Neuronal stem cell (in vitro differentiated cells): ENCODE results near the gene CMBL.
"Not testable (repeated sequence)": the region's sequence is repeated elsewhere in the genome, so short reads cannot be mapped to it uniquely, and the experiment has no call there.

Experiments used
- DNase-seq: peaks from one replicate; pipeline ENCODE4 v3.0.0-alpha.2; 2013; ENCODE audit warnings: low spot score
- H2AFZ ChIP-seq: one replicate; pipeline ENCODE4 v1.6.1; 2013; ENCODE audit warnings: mild to moderate bottlenecking, low read length, inconsistent platforms
- H2AK5ac ChIP-seq: 2 replicates; pipeline ENCODE4 v1.6.1; 2013; ENCODE audit warnings: low read depth, mild to moderate bottlenecking, inconsistent platforms, low read length, moderate library complexity, mixed read lengths
- H2BK120ac ChIP-seq: 2 replicates; pipeline ENCODE4 v1.6.1; 2013; ENCODE audit warnings: low read depth, mild to moderate bottlenecking, inconsistent platforms, low read length, moderate library complexity, mixed read lengths
- H2BK12ac ChIP-seq: one replicate; pipeline ENCODE4 v1.6.1; 2013; ENCODE audit warnings: low read length, inconsistent platforms
- H2BK15ac ChIP-seq: 2 replicates; pipeline ENCODE4 v1.6.1; 2013; ENCODE audit warnings: mild to moderate bottlenecking, low read length, inconsistent platforms, mixed read lengths
- H2BK5ac ChIP-seq: one replicate; pipeline ENCODE4 v1.6.1; 2013; ENCODE audit warnings: inconsistent platforms, mild to moderate bottlenecking, low read length, moderate library complexity
- H3K14ac ChIP-seq: one replicate; pipeline ENCODE4 v1.6.1; 2013; ENCODE audit warnings: low read length, inconsistent platforms
- H3K18ac ChIP-seq: 2 replicates; pipeline ENCODE4 v1.6.1; 2013; ENCODE audit warnings: low read length, inconsistent platforms
- H3K23ac ChIP-seq: 2 replicates; pipeline ENCODE4 v1.6.1; 2013; ENCODE audit warnings: low read depth, mild to moderate bottlenecking, mixed read lengths, low read length, inconsistent platforms; ENCODE audit not compliant: poor library complexity
- H3K27ac ChIP-seq: replicated peaks from 3 replicates; pipeline ENCODE4 v1.5.1; 2013; ENCODE audit warnings: low read length, inconsistent platforms
- H3K27me3 ChIP-seq, 3 experiments: 2 replicates each; pipeline ENCODE4 v1.6.1; 2013; ENCODE audit warnings: low read length in 3 of 3, mild to moderate bottlenecking in 2 of 3, inconsistent platforms in 1 of 3, low read depth in 1 of 3, mixed read lengths in 1 of 3, moderate library complexity in 1 of 3; ENCODE audit not compliant: control insufficient read depth in 3 of 3, insufficient read depth in 3 of 3
- H3K36me3 ChIP-seq, 2 donors: replicated peaks in 1 of 2; 2 replicates each; pipeline ENCODE4 v1.6.1; 2013; ENCODE audit warnings: low read length in 2 of 2; ENCODE audit not compliant: control insufficient read depth in 2 of 2, insufficient read depth in 2 of 2
- H3K4ac ChIP-seq: 2 replicates; pipeline ENCODE4 v1.6.1; 2013; ENCODE audit warnings: inconsistent platforms, mild to moderate bottlenecking, low read length, moderate library complexity
- H3K4me1 ChIP-seq, 2 donors: 1 replicate in 1 of 2; 2 replicates in 1 of 2; pipeline ENCODE4 v1.6.1; 2013; ENCODE audit warnings: low read length in 2 of 2, low read depth in 1 of 2; ENCODE audit not compliant: control insufficient read depth in 2 of 2, insufficient read depth in 1 of 2
- H3K4me2 ChIP-seq: one replicate; pipeline ENCODE4 v1.6.1; 2013; ENCODE audit warnings: mild to moderate bottlenecking, low read length, inconsistent platforms; ENCODE audit not compliant: insufficient read depth, poor library complexity, severe bottlenecking
- H3K4me3 ChIP-seq, 2 donors: 2 replicates each; pipeline ENCODE4 v1.5.1; 2013; ENCODE audit warnings: low read length in 2 of 2, mild to moderate bottlenecking in 2 of 2, inconsistent platforms in 1 of 2, moderate library complexity in 1 of 2
- H3K79me1 ChIP-seq: one replicate; pipeline ENCODE4 v1.6.1; 2013; ENCODE audit warnings: low read depth, mild to moderate bottlenecking, inconsistent platforms, low read length, moderate library complexity
- H3K9ac ChIP-seq: one replicate; pipeline ENCODE4 v1.6.1; 2013; ENCODE audit warnings: mild to moderate bottlenecking, low read depth, low read length, inconsistent platforms; ENCODE audit not compliant: poor library complexity
- H3K9me3 ChIP-seq, 2 donors: replicated peaks in 1 of 2; 2 replicates each; pipeline versions ENCODE3 to v1.6.1; 2013; ENCODE audit warnings: low read length in 2 of 2, mild to moderate bottlenecking in 2 of 2, inconsistent platforms in 1 of 2, low read depth in 1 of 2, mixed read lengths in 1 of 2, moderate library complexity in 1 of 2; ENCODE audit not compliant: control insufficient read depth in 2 of 2, insufficient read depth in 1 of 2
- H4K8ac ChIP-seq: one replicate; pipeline ENCODE4 v1.6.1; 2013; ENCODE audit warnings: low read depth, mild to moderate bottlenecking, inconsistent platforms, low read length, moderate library complexity
- H4K91ac ChIP-seq: one replicate; pipeline ENCODE4 v1.6.1; 2013; ENCODE audit warnings: low read length, low read depth, mild to moderate bottlenecking, inconsistent platforms; ENCODE audit not compliant: poor library complexity
- WGBS, 2 donors: extraction: QIAGEN DNeasy Blood & Tissue Kit; methylation state at CpG; one replicate each; pipeline ENCODE4 v1.1.7; 2013; ENCODE audit warnings: missing lambda C conversion rate in 2 of 2, mixed read lengths in 1 of 2; ENCODE audit not compliant: insufficient read length in 2 of 2, insufficient replicate concordance in 1 of 2; ENCODE audit errors: extremely low coverage in 2 of 2; 5-methylcytosine and 5-hydroxymethylcytosine counted together

CMBL gene

DNA sequence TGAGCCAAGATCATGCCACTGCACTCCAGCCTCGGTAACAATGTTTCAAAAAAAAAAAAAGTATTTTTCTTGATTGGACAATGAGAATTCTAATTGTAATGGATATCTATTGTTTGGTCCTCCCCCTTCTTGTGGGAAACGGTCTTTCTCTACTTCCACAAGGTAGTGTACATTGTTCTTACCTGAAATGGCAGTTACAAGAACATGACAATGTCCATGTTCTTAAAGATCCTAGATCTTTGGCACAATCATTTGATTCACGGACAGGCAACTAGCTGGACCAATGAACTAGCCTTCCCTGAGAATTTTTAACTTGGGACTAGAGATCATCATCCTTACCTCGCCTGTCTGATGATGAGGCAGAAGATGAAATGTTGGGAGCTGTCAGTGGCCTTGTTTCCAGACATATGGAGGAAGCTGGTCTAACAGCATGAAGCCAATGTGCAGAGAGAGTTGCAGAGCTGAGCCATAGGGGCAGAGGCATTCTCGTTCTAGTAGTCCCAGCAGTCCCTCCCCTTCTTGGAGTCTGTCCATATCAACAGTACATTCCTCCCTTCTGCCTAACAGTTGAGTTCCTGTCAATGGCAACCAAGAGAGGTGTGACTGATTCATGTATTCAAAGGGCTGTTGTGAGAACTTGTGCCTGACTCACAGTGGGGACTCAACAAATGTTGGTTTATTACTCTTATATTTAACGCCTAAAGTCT, 43.6 kb upstream of the CMBL start:
- H3K9me3 ChIP-seq = no peaks in the 10 kb centered on the region
- H3K27ac ChIP-seq = no peak overlapping the region
- WGBS, 2 donors = no CpG with 5 or more reads among the region's 6 CpGs
- H4K91ac ChIP-seq = no peak overlapping the region
- H3K4me3 ChIP-seq = no peak overlapping the region
- H2AK5ac ChIP-seq = no peak overlapping the region
- no peak overlapping the region for H2BK15ac ChIP-seq
- no peak overlapping the region for H3K9ac ChIP-seq
- H3K4me1 ChIP-seq = peaks cover 8 to 15% of the 10 kb centered on the region in 2 donors
- H3K18ac ChIP-seq = no peak overlapping the region
- no peak overlapping the region for H3K4me2 ChIP-seq
- H3K23ac ChIP-seq = no peak overlapping the region
- H3K14ac ChIP-seq = no peak overlapping the region
- no peak overlapping the region for H3K4ac ChIP-seq
- peaks cover 0 to 8% of the 10 kb centered on the region in 2 donors for H3K36me3 ChIP-seq
- no peak overlapping the region for H2BK5ac ChIP-seq
- no peaks in the 10 kb centered on the region for H3K79me1 ChIP-seq
- H2BK12ac ChIP-seq = no peak overlapping the region
- H3K27me3 ChIP-seq = no peaks in the 10 kb centered on the region
- H4K8ac ChIP-seq = no peak overlapping the region
- H2BK120ac ChIP-seq = no peak overlapping the region
- no peak overlapping the region for H2AFZ ChIP-seq
- DNase-seq = no peak

DNA sequence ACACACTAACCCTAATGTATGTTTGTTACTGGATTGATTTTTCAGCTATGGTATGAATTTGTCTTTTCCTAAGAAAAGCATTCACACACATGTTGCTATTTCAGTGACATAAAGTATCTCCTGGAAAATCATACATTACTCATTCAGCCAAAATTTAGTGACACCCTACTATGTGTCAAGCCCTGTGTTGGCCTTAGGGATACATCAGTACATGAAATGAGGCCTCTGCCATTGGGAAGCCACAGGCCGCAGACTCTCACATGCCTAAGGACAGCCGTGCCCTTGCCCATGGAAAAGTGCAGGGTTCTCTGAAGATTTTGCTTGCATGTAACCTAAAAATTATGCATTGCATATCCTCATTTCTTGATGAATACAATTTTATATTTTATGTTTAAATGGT, 40.6 kb upstream of the CMBL start:
- no peak overlapping the region for H3K14ac ChIP-seq
- no peaks in the 10 kb centered on the region for H3K36me3 ChIP-seq
- no peak overlapping the region for H3K27ac ChIP-seq
- H4K8ac ChIP-seq = no peak overlapping the region
- H2BK120ac ChIP-seq = no peak overlapping the region
- DNase-seq = no peak
- no peak overlapping the region for H3K18ac ChIP-seq
- no peak overlapping the region for H3K4me2 ChIP-seq
- peaks cover 0 to 3% of the 10 kb centered on the region in 2 donors for H3K9me3 ChIP-seq
- no peak overlapping the region for H2BK5ac ChIP-seq
- no peak overlapping the region for H3K9ac ChIP-seq
- no peak overlapping the region for H3K4me3 ChIP-seq
- H4K91ac ChIP-seq = no peak overlapping the region
- no peaks in the 10 kb centered on the region for H3K27me3 ChIP-seq
- WGBS, 2 donors = no CpG with 5 or more reads among the region's 2 CpGs
- H3K4me1 ChIP-seq = peaks cover 8 to 12% of the 10 kb centered on the region in 2 donors
- H3K4ac ChIP-seq = no peak overlapping the region
- no peaks in the 10 kb centered on the region for H3K79me1 ChIP-seq
- H2BK12ac ChIP-seq = no peak overlapping the region
- no peak overlapping the region for H3K23ac ChIP-seq
- H2AK5ac ChIP-seq = no peak overlapping the region
- no peak overlapping the region for H2BK15ac ChIP-seq
- no peak overlapping the region for H2AFZ ChIP-seq

DNA sequence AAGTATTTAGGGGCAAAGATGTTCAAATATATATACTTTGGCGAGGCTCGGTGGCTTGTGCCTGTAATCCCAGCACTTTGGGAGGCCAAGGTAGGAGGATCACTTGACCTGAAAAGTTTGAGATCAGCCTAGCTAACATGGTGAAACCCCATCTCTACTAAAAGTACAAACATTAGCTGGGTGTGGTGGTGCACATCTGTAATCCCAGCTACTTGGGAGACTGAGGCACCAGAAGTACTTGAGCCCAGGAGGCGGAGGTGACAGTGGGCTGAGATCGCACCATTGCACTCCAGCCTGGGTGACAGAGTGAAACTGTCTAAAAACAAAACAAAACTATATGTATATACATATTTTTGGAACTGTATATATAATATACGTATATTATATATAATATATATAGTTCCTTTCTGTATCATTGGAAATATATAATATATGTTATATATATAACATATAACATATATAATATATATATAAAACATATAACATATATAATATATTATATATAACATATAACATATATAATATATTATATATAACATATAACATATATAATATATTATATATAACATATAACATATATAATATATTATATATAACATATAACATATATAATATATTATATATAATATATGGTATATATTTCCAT, 36.9 kb upstream of the CMBL start:
- not testable (repeated sequence) for H3K14ac ChIP-seq, H2AFZ ChIP-seq, H3K18ac ChIP-seq, H2BK120ac ChIP-seq, H4K91ac ChIP-seq, H2BK12ac ChIP-seq, H3K27me3 ChIP-seq, H4K8ac ChIP-seq, H3K79me1 ChIP-seq, H3K9ac ChIP-seq, H3K23ac ChIP-seq, H2BK5ac ChIP-seq, H3K27ac ChIP-seq, H3K4ac ChIP-seq, H3K36me3 ChIP-seq, H3K9me3 ChIP-seq, DNase-seq, H3K4me1 ChIP-seq, H3K4me3 ChIP-seq, H2BK15ac ChIP-seq, H2AK5ac ChIP-seq, H3K4me2 ChIP-seq
- no CpG with 5 or more reads among the region's 5 CpGs for WGBS, 2 donors

- DNase-seq = no peak
Observed at GRCh38 chr5:10343486-10343885, 35.8 kb upstream of the CMBL start.

More at GRCh38 chr5:10343486-10343885, 35.8 kb upstream of the CMBL start:
- Histone ChIP-seq H3K4me3 (no peak overlapping the region), H2BK5ac (no peak overlapping the region), H3K18ac (no peak overlapping the region), H3K27me3 (no peaks in the 10 kb centered on the region), H3K4ac (no peak overlapping the region), H4K8ac (no peak overlapping the region), H2AK5ac (no peak overlapping the region), H3K4me2 (no peak overlapping the region), H2BK12ac (no peak overlapping the region), H3K36me3 (peaks cover 0 to 4% of the 10 kb centered on the region in 2 donors), H3K9ac (no peak overlapping the region), H4K91ac (no peak overlapping the region), H2BK120ac (no peak overlapping the region), H3K23ac (no peak overlapping the region), H3K4me1 (peaks cover 12% of the 10 kb centered on the region in 2 donors), H3K14ac (no peak overlapping the region), H2AFZ (no peak overlapping the region), H3K9me3 (peaks cover 0 to 6% of the 10 kb centered on the region in 2 donors), H2BK15ac (no peak overlapping the region), H3K27ac (no peak overlapping the region), H3K79me1 (no peaks in the 10 kb centered on the region)
- WGBS, 2 donors = no CpG with 5 or more reads among the region's 4 CpGs
